ENCODE measurements around the gene MRPL2.

DNA sequence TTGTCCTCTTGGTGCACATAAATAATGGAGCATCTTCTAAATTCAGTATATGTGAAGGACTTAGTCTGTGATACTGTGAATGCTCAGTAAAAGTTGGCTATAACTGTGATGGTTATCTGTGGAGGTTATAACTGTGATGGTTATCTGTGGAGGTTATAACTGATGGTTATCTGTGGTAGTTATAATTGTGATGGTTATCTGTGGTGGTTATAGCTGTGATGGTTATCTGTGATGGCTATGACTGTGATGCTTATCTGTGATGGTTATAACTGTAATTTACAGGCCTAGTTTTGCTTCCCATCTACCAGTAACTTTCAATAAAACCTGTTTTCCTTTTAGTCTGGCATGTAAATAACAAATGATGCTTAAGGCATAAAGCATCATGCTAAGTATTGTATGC, 33.4 kb upstream of the MRPL2 start:
- TF ChIP-seq, protein P1, sequence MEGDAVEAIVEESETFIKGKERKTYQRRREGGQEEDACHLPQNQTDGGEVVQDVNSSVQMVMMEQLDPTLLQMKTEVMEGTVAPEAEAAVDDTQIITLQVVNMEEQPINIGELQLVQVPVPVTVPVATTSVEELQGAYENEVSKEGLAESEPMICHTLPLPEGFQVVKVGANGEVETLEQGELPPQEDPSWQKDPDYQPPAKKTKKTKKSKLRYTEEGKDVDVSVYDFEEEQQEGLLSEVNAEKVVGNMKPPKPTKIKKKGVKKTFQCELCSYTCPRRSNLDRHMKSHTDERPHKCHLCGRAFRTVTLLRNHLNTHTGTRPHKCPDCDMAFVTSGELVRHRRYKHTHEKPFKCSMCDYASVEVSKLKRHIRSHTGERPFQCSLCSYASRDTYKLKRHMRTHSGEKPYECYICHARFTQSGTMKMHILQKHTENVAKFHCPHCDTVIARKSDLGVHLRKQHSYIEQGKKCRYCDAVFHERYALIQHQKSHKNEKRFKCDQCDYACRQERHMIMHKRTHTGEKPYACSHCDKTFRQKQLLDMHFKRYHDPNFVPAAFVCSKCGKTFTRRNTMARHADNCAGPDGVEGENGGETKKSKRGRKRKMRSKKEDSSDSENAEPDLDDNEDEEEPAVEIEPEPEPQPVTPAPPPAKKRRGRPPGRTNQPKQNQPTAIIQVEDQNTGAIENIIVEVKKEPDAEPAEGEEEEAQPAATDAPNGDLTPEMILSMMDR (IDR thresholded peaks at IDR 0.05): no peak
- no peak for TF ChIP-seq POLR2AphosphoS5 (IDR thresholded peaks at IDR 0.05)

Measured in breast epithelium (tissue), 3 donors.